GM23248 (cell line): Measurements from ENCODE around the gene CSMD2. TPM values are rescaled to one million over a fixed set of nuclear protein-coding genes. Genes with fewer than 3 reads are reported as not detected.

Experiments
- DNase-seq: peaks from one replicate; pipeline ENCODE4 v3.0.0-alpha.2; 2015
- H2AFZ ChIP-seq: fragments of 200-600 bp; sonication (generic); 2 replicates; pipeline ENCODE4 v1.6.1; 2016; ENCODE audit warnings: antibody characterized with exemption
- H3F3A ChIP-seq: fragments of 200-600 bp; sonication (generic); 2 replicates; pipeline ENCODE4 v1.6.1; 2016; ENCODE audit warnings: mild to moderate bottlenecking, antibody characterized with exemption, mixed run types; ENCODE audit not compliant: insufficient read depth
- H3K27ac ChIP-seq: fragments of 200-600 bp; sonication (generic); 2 replicates; pipeline ENCODE4 v1.5.1; 2016; ENCODE audit warnings: mild to moderate bottlenecking
- H3K27me3 ChIP-seq: fragments of 200-600 bp; sonication (generic); replicated peaks from 2 replicates; pipeline ENCODE4 v1.6.1; 2016; ENCODE audit warnings: mild to moderate bottlenecking; ENCODE audit not compliant: insufficient read depth
- H3K36me3 ChIP-seq: fragments of 200-600 bp; sonication (generic); 2 replicates; pipeline ENCODE4 v1.6.1; 2016; ENCODE audit warnings: low read depth, mild to moderate bottlenecking
- H3K4me1 ChIP-seq: fragments of 200-600 bp; sonication (generic); 2 replicates; pipeline ENCODE4 v1.6.1; 2016; ENCODE audit warnings: mild to moderate bottlenecking; ENCODE audit not compliant: insufficient read depth
- H3K4me2 ChIP-seq: fragments of 200-600 bp; sonication (generic); one replicate; pipeline ENCODE4 v1.6.1; 2016; ENCODE audit warnings: mild to moderate bottlenecking; ENCODE audit not compliant: unreplicated experiment
- H3K4me3 ChIP-seq: fragments of 200-600 bp; sonication (generic); 2 replicates; pipeline ENCODE4 v1.5.1; 2016; ENCODE audit warnings: mild to moderate bottlenecking
- H3K79me2 ChIP-seq: fragments of 200-600 bp; sonication (generic); 2 replicates; pipeline ENCODE4 v1.6.1; 2016; ENCODE audit warnings: mild to moderate bottlenecking; ENCODE audit not compliant: insufficient read depth
- H3K9ac ChIP-seq: fragments of 200-600 bp; sonication (generic); 2 replicates; pipeline ENCODE4 v1.6.1; 2016; ENCODE audit warnings: mild to moderate bottlenecking
- H3K9me2 ChIP-seq: fragments of 200-600 bp; sonication (generic); 2 replicates; pipeline ENCODE4 v1.6.1; 2016; ENCODE audit warnings: mixed run types, mild to moderate bottlenecking, moderate library complexity; ENCODE audit not compliant: insufficient read depth
- H3K9me3 ChIP-seq: fragments of 200-600 bp; sonication (generic); one replicate; pipeline ENCODE4 v1.6.1; 2017; ENCODE audit warnings: low read depth
- H4K20me1 ChIP-seq: fragments of 200-600 bp; sonication (generic); 2 replicates; pipeline ENCODE4 v1.6.0; 2016; ENCODE audit not compliant: insufficient read depth
- EZH2 ChIP-seq: fragments of 200-600 bp; sonication (generic); IDR thresholded peaks from 2 replicates; pipeline ENCODE4 v1.6.1; 2018; ENCODE audit warnings: antibody characterized with exemption, mild to moderate bottlenecking; ENCODE audit not compliant: insufficient read depth, poor library complexity, severe bottlenecking
- EZH2phosphoT487 ChIP-seq: fragments of 200-600 bp; sonication (generic); IDR thresholded peaks from 2 replicates; pipeline ENCODE4 v1.6.1; 2018; ENCODE audit warnings: antibody characterized with exemption, moderate library complexity, mild to moderate bottlenecking, low read depth; ENCODE audit not compliant: insufficient read depth
- WGBS, 2 experiments: methylation state at CpG; one replicate each; pipeline ENCODE4 v1.1.6; 2015 to 2017; ENCODE audit warnings: low lambda C conversion rate in 2 of 2, low coverage in 1 of 2; ENCODE audit errors: missing lambda C conversion rate in 2 of 2; 5-methylcytosine and 5-hydroxymethylcytosine counted together
- in situ Hi-C: fragments of 300-500 bp; cut with MboI; formaldehyde crosslinking; loops from 2 replicates; pipeline ENCODE4 v1.15.0; 2020
- polyA plus RNA-seq: library from polyadenylated mRNA; unstranded; fragments of >200 nt; fragmentation: Nextera tagmentation; extraction: Ambion mirVana; gene quantifications from 2 replicates; pipeline ENCODE4 v1.2.1, GENCODE V29; 2016
- total RNA-seq: library from RNA; depleted of rRNA; stranded (reverse); fragments of >200 nt; shearing (Covaris generic); gene quantifications from 2 replicates; pipeline ENCODE4 v1.2.3, GENCODE V29; 2014

The CSMD2 gene
- total and polyA plus RNA-seq, 2 experiments from 2014 or later = 4.5 to 7.1 TPM

- TF ChIP-seq EZH2phosphoT487 = no peak
- TF ChIP-seq EZH2 = no peak
- no peak overlapping the region for H2AFZ ChIP-seq
- no peak for DNase-seq
- H3K9me2 ChIP-seq = no peaks in the 10 kb centered on the region
- WGBS, 2 experiments = 94 to 100% methylated on average over 1 of the region's 1 CpG
- no peaks in the 10 kb centered on the region for H3F3A ChIP-seq
- H3K79me2 ChIP-seq = 0 out of 2 replicates have a peak, but pooled peaks cover 3% of the 10 kb centered on the region
- H3K9ac ChIP-seq = no peak overlapping the region
- no peaks in the 10 kb centered on the region for H4K20me1 ChIP-seq
- no peak overlapping the region for H3K4me2 ChIP-seq
- no peaks in the 10 kb centered on the region for H3K27me3 ChIP-seq
- in situ Hi-C loops = no loop called here
- no peak overlapping the region for H3K27ac ChIP-seq
- no peaks in the 10 kb centered on the region for H3K9me3 ChIP-seq
- no peaks in the 10 kb centered on the region for H3K4me1 ChIP-seq
- no peaks in the 10 kb centered on the region for H3K36me3 ChIP-seq
- no peak overlapping the region for H3K4me3 ChIP-seq
Observed at GRCh38 chr1:33823830-33824229, 341.2 kb downstream of the CSMD2 start.

DNA sequence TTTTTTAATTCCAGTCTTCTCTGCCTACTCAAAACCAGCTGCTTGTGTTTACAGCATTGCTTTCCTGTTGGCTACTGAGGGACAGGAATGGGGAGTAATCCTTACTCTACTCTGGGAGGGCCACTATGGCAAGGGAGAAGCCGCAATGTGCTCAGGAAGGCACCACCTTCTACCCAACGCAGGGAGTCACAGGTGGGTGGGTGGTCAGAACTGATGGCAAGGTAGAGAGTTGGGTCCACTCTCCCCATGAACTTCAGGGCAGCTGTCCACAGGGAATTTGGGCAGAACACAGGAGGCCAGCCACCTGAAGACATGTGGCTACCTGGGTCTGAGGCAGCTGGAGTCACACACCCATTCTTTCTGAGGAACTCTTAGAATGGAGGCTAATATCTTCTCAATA is 341.6 kb downstream of the CSMD2 start:
- DNase-seq = no peak
- no peaks in the 10 kb centered on the region for H3K79me2 ChIP-seq
- no peaks in the 10 kb centered on the region for H3K27me3 ChIP-seq
- H3F3A ChIP-seq = no peaks in the 10 kb centered on the region
- WGBS, 2 experiments = 97 to 100% methylated on average over 2 of the region's 2 CpGs
- TF ChIP-seq EZH2 = no peak
- TF ChIP-seq EZH2phosphoT487 = no peak
- H3K9me2 ChIP-seq = no peaks in the 10 kb centered on the region
- H4K20me1 ChIP-seq = no peaks in the 10 kb centered on the region
- no peaks in the 10 kb centered on the region for H3K9me3 ChIP-seq
- in situ Hi-C loops = no loop called here
- no peaks in the 10 kb centered on the region for H3K36me3 ChIP-seq
- no peak overlapping the region for H3K9ac ChIP-seq
- no peak overlapping the region for H3K4me3 ChIP-seq
- H2AFZ ChIP-seq = no peak overlapping the region
- H3K4me2 ChIP-seq = no peak overlapping the region
- H3K27ac ChIP-seq = no peak overlapping the region
- no peaks in the 10 kb centered on the region for H3K4me1 ChIP-seq

- Histone ChIP-seq H3K4me2 (no peak overlapping the region), H3K4me3 (no peak overlapping the region), H4K20me1 (no peaks in the 10 kb centered on the region), H3F3A (no peaks in the 10 kb centered on the region), H3K79me2 (no peaks in the 10 kb centered on the region), H3K36me3 (no peaks in the 10 kb centered on the region), H3K9ac (no peak overlapping the region), H3K9me3 (no peaks in the 10 kb centered on the region), H2AFZ (no peak overlapping the region), H3K9me2 (no peaks in the 10 kb centered on the region), H3K27ac (no peak overlapping the region), H3K27me3 (no peaks in the 10 kb centered on the region), H3K4me1 (no peaks in the 10 kb centered on the region)
- in situ Hi-C loops = no loop called here
- DNase-seq = no peak
- TF ChIP-seq EZH2 (no peak), EZH2phosphoT487 (no peak)
- 64 to 91% methylated on average over 5 to 6 of the region's 6 CpGs for WGBS, 2 experiments
Observed at GRCh38 chr1:33822396-33822795, 342.6 kb downstream of the CSMD2 start.

DNA sequence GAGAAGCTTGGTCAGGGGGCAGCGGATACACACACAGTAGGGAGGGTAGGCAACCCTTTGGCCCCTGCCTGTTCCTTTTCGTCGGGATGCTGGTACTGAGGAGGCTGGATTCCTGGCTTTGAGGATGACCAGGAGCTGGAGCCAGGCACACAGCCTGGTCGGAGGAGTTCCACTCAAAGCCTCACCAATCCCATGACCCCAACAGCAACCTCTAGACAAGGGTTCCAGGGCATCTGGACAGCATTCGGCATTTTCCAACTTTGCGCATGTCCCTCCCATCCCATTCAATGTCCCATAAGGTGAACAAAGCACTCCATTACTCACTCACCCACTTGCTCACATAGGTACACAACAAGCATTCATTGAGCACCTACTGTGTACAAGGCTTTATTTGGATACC is 343.7 kb downstream of the CSMD2 start:
- Histone ChIP-seq H3K9ac (no peak overlapping the region), H3K4me1 (no peaks in the 10 kb centered on the region), H4K20me1 (no peaks in the 10 kb centered on the region), H3K4me3 (no peak overlapping the region), H3K9me3 (no peaks in the 10 kb centered on the region), H3K27me3 (no peaks in the 10 kb centered on the region), H2AFZ (no peak overlapping the region), H3K27ac (no peak overlapping the region), H3F3A (no peaks in the 10 kb centered on the region), H3K79me2 (no peaks in the 10 kb centered on the region), H3K9me2 (no peaks in the 10 kb centered on the region), H3K4me2 (no peak overlapping the region), H3K36me3 (no peaks in the 10 kb centered on the region)
- WGBS, 2 experiments = 87 to 92% methylated on average over 6 of the region's 6 CpGs
- TF ChIP-seq EZH2phosphoT487 (no peak), EZH2 (no peak)
- no peak for DNase-seq
- in situ Hi-C loops = no loop called here

- no peaks in the 10 kb centered on the region for H3K4me1 ChIP-seq
- no peak overlapping the region for H2AFZ ChIP-seq
- 91 to 97% methylated on average over 5 of the region's 5 CpGs for WGBS, 2 experiments
- H3F3A ChIP-seq = no peaks in the 10 kb centered on the region
- in situ Hi-C loops = no loop called here
- TF ChIP-seq EZH2phosphoT487 (no peak), EZH2 (no peak)
- H3K4me2 ChIP-seq = no peak overlapping the region
- H3K27ac ChIP-seq = no peak overlapping the region
- no peak for DNase-seq
- H3K9ac ChIP-seq = no peak overlapping the region
- H3K27me3 ChIP-seq = no peaks in the 10 kb centered on the region
- no peaks in the 10 kb centered on the region for H3K36me3 ChIP-seq
- H3K79me2 ChIP-seq = no peaks in the 10 kb centered on the region
- no peaks in the 10 kb centered on the region for H3K9me2 ChIP-seq
- H4K20me1 ChIP-seq = no peaks in the 10 kb centered on the region
- H3K9me3 ChIP-seq = no peaks in the 10 kb centered on the region
- no peak overlapping the region for H3K4me3 ChIP-seq
Observed at GRCh38 chr1:33820804-33821203, 344.2 kb downstream of the CSMD2 start.
